HTR-8/SVneo (cell line): ENCODE measurements around the gene PRRT2.
A peak's percentile ranks its signal among the peaks of the same experiment; 100 is the strongest.
"Not testable (repeated sequence)": the region's sequence is repeated elsewhere in the genome, so short reads cannot be mapped to it uniquely, and the experiment has no call there.

Experiments used
- DNase-seq: peaks from one replicate; pipeline ENCODE4 v3.0.0; 2011; ENCODE audit warnings: low spot score, mixed read lengths; ENCODE audit not compliant: insufficient read length
- FAIRE-seq: peaks from 2 replicates; lab custom pipeline; 2011; peaks lifted over from hg19 to GRCh38; lab: Jason Lieb, UNC

Gene PRRT2

GRCh38 chr16:29790183-29790948, 21.6 kb upstream of the PRRT2 start, which contains the start of gene KIF22:
TSS of gene KIF22 (plus strand) at chr16:29790751. CDS start at chr16:29790760, 9 bp downstream.
- peak; percentile 98 for DNase-seq
- no peak for FAIRE-seq

- FAIRE-seq, result no peak
- no peak for DNase-seq
These were observed 20.8 kb upstream of the PRRT2 start for GRCh38 chr16:29790949-29791844.

DNA sequence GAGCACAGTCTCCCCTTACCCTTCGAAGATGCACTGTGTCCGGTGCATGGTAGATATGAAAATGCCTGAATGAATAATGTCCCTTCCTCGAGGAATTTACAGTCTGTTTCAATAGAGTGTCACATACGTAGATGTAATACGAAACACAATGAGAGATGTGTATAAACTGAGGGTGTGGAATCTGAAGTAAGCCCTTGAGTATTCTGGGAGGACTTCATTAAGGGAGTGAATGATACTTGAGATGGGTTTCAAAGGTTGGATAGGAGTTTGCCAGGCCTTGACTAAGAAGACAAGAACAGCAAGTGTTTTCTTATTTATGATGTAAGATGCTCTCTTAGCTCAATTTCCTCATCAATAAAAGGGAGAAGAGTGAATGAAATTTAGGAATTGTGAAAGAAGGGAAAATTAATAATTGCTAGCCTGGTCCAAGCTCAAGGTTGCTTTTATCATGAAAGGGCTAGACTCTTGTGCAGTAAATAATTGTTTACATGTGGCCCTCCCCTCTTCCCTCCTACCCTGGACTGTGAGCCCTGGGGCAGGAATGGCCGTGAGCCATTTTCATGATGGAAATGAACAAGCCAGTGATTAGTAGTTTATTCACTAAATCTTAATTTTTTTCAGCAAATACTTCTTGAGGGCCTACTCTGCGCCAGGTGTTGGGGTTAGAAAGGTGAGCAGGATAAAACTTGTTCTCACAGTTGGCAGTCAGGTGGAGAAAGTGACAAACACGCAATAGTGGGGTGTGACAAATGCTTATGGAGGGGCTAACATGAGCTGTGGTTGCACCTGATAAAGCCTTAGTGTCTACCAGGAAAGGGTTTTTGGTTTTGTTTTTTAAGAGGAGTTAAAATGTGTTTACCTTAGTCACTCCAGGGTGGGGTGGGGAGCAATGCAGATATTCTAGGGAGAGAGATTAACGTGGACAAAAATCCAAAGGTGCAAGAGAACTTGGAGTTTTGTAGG, 19.9 kb upstream of the PRRT2 start:
- FAIRE-seq, result no peak
- DNase-seq, result no peak

DNA sequence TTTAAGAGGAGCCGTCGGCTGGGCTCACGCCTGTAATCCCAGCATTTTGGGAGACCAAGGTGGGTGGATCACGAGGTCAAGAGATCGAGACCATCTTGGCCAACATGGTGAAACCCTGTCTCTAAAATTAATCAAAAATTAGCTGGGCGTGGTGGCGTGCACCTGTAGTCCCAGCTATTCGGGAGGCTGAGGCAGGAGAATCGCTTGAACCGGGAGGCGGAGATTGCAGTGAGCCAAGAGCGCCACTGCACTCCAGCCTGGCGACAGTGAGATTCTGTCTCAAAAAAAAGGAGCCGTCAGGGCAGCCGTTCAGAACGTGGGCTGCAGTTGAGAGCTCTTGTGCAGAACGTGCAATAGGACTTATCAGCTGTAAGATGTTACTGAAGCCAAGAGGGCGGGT, 18.8 kb upstream of the PRRT2 start:
- not testable (repeated sequence) for FAIRE-seq, DNase-seq

DNA sequence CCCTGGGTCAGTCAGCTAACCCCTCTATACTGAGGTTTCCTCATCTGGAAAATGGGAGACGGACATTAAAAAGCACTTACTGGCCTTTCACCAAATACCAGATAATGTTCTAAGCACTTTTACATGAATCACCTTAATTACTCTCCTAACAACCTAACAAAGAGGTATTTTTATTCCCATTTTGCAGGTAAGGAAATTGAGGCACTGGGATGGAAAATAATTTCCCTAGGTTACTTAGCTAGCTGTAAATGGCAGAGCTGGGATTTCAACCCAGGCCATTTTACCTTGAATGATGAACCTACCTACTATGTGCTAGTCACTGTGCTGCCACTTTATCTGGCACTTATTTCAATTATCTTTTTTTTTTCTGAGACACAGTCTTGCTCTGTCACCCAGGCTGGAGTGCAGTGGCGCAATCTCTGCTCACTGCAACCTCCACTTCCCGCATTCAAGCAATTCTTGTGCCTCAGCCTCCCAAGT, 17.7 kb upstream of the PRRT2 start:
- FAIRE-seq (no peak), DNase-seq (no peak)

DNA sequence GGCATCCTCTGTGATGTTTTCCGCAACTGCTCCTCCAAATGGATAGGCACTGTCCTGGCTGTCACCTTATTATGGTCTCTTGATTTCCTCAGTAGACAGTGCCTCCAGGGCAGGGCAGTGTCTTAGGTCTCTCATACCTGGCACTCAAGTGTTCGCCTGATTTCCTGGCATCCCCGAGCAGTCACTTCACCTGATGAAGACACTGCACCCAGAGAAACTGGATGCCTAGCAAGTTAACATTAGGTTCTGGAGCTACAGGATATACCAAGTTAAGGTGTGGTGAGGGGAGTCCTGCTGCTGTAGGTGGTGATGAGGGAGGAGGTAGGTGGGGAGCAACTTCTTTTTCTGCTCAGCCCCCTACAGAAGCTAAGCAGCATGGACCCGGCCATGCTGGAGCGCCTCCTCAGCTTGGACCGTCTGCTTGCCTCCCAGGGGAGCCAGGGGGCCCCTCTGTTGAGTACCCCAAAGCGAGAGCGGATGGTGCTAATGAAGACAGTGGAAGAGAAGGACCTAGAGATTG, 9.5 kb upstream of the PRRT2 start:
- FAIRE-seq (no peak), DNase-seq (no peak)

DNA sequence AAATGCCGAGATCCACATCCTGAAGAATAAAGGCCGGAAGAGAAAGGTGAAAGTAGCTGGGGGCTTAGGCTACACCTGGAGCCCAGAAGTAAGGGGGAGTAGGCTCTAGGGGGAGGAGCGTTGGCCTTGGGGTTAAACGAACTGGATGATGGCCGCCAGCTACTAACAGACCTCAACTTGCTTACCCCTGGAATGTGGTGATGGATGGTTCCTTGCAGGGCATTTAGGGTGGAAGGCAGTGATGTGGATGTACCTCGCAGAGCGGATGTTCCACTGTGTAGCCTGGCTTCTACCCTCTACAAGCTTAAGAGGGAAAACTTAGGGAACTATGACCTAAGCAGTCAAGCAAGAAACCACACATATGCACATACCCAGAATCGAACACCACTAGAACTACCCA, 8.0 kb upstream of the PRRT2 start:
- DNase-seq, result no peak
- FAIRE-seq, result no peak

DNA sequence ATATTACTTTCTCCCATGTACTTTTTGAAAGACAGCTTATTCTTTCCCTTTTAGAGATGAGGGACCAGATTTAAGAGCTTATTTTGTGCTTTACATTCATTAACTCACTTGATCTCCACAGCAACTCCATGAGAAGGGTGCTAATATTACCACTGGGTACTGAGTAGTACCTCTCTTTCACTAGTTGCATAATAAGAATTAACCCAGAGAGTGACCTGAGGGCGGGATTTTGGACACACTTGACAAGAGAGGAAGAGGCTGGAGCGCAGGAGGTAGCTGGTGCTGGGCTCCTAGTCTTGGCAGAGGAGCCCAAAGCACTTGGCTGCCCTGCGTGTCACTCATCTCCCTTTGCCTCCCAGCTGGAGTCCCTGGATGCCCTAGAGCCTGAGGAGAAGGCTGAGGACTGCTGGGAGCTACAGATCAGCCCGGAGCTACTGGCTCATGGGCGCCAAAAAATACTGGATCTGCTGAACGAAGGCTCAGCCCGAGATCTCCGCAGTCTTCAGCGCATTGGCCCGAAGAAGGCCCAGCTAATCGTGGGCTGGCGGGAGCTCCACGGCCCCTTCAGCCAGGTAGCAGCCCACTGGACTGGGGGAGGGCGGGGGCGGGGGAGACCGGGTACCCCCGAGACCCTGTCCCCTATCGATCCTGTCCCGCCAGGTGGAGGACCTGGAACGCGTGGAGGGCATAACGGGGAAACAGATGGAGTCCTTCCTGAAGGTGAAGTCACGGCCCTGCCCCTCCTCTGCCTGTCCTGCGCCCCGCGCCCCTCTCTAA, 7.3 kb upstream of the PRRT2 start:
- DNase-seq (no peak), FAIRE-seq (no peak)

DNA sequence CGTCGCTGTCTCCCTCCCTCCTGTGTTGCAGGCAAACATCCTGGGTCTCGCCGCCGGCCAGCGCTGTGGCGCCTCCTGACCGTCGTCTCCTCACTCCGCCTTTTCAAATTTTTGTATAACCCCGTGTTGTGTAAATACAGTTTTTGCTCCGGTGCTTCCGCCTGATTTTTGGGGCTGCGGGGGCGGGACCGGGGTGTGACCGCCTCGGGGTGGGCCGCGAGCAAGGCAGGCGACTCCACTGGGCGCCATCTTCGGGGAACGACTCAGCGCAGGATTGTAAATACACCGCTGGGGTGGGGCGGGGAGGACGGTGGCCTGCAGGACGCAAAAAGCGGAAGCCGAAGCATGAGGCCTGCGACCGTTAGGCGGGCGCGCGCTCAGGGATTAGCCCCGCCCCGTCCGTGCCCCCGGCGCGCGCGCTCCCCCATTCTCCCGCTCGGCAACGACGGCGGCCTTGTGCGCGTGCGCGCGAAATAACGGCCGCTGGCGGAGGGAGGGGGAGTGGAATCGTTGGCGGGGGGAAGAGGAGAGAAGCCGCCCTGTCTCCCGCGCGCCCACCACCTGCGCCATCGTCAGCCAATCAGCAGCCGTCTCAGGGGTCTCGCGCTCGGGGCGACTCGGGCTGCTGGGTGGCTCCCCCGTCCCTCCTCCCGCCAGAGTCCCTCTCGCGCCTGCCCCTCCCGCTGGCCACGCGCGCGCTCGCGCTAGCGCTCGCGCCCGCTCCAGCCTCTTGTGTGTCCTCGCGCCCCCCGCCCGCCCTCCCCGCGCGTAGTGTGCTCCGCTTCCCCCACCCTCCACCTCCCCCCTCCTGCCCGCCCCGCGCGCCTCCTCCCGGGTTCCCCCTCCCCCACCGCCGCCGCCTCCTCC, 6.5 kb upstream of the PRRT2 start:
- DNase-seq (peak; percentile 92), FAIRE-seq (peak; percentile 84)

GRCh38 chr16:29806099-29806579, 5.9 kb upstream of the PRRT2 start, which contains the start of gene MAZ:
TSS of gene MAZ (plus strand) at chr16:29806529. CDS start at chr16:29806702, 173 bp downstream.
- no peak for DNase-seq
- no peak for FAIRE-seq

- DNase-seq (peak; percentile 43), FAIRE-seq (no peak)
These were observed 5.2 kb upstream of the PRRT2 start for GRCh38 chr16:29806641-29807425.

- DNase-seq, result peak; percentile 75
- peak; percentile 77 for FAIRE-seq
These were observed 4.4 kb upstream of the PRRT2 start for GRCh38 chr16:29807426-29808218.

DNA sequence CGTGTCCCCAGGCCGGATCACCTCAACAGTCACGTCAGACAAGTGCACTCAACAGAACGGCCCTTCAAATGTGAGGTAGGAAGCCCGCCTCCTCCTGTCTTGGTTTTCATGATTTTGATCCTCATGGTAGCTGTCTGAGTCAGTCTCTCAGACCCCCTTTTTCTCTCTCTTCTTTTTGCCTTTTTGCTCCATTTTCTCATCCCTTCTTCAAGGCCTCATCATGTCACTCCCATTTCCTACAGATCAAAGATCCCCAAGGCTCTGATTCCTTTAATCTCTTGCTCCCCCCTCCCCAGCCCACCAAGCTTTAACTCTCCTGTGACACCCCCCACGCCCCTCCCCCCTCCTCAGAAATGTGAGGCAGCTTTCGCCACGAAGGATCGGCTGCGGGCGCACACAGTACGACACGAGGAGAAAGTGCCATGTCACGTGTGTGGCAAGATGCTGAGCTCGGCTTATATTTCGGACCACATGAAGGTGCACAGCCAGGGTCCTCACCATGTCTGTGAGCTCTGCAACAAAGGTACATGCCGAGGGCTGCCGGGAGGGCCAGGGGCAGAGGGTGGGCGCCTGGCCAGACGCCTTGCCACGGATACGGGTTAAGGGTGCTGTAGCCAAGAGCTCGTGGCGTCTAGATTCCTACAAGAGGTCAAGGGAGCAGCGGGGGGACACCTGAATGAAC, 3.6 kb upstream of the PRRT2 start:
- FAIRE-seq (no peak), DNase-seq (no peak)

GRCh38 chr16:29809031-29809747, 2.8 kb upstream of the PRRT2 start:
- DNase-seq (no peak), FAIRE-seq (no peak)
